OCI-LY7 (cell line): Measurements from ENCODE around the gene SLC9A3. TPM values are rescaled to one million over a fixed set of nuclear protein-coding genes. Genes with fewer than 3 reads are reported as not detected.

Experiments
- BruUV-seq: library from RNA; stranded (reverse); fragments of 400-500 nt; replicated peaks from 2 replicates; lab custom pipeline; 2021; lab: Mats Ljungman, UMichigan
- CTCF ChIA-PET: fragments of 300-600 bp; sonication (Branson Sonifier 250); formaldehyde crosslinking; loops from one replicate; lab custom pipeline; 2022; ENCODE audit warnings: antibody characterized with exemption; ENCODE audit not compliant: unreplicated experiment; lab: Charles Lee
- POLR2A ChIA-PET: fragments of 300-600 bp; sonication (Branson Sonifier 250); formaldehyde crosslinking; loops from one replicate; lab custom pipeline; 2022; ENCODE audit warnings: antibody characterized with exemption; lab: Charles Lee
- DNase-seq: peaks from one replicate; pipeline ENCODE4 v3.0.0-alpha.2; 2015; ENCODE audit warnings: low spot score
- H2AFZ ChIP-seq: fragments of 200-600 bp; sonication (generic), shearing (Covaris generic); 2 replicates; pipeline ENCODE4 v1.6.1; 2014; ENCODE audit warnings: mild to moderate bottlenecking, antibody characterized with exemption, low read length, moderate library complexity
- H3K27ac ChIP-seq: fragments of 200-600 bp; sonication (generic); 2 replicates; pipeline ENCODE4 v1.5.1; 2014; ENCODE audit warnings: mixed run types, low read depth, mild to moderate bottlenecking, moderate library complexity, low read length, inconsistent platforms; ENCODE audit not compliant: poor library complexity, severe bottlenecking
- H3K36me3 ChIP-seq: fragments of 200-600 bp; sonication (generic); 2 replicates; pipeline ENCODE4 v1.6.1; 2014; ENCODE audit warnings: mild to moderate bottlenecking, antibody characterized with exemption, low read length, moderate library complexity, mixed read lengths; ENCODE audit not compliant: insufficient read depth
- H3K4me1 ChIP-seq: fragments of 200-600 bp; sonication (generic); 2 replicates; pipeline ENCODE4 v1.5.1; 2014; ENCODE audit warnings: mild to moderate bottlenecking, low read length; ENCODE audit not compliant: insufficient read depth, poor library complexity, severe bottlenecking
- H3K4me2 ChIP-seq: fragments of 200-600 bp; sonication (generic); 2 replicates; pipeline ENCODE4 v1.6.1; 2014; ENCODE audit warnings: mild to moderate bottlenecking, low read length
- H3K4me3 ChIP-seq: fragments of 200-600 bp; sonication (generic); 2 replicates; pipeline ENCODE4 v1.5.1; 2014; ENCODE audit warnings: mild to moderate bottlenecking, low read depth, low read length; ENCODE audit not compliant: poor library complexity, severe bottlenecking
- H3K79me2 ChIP-seq: fragments of 200-600 bp; sonication (generic); 2 replicates; pipeline ENCODE4 v1.6.1; 2016; ENCODE audit warnings: low read depth, mild to moderate bottlenecking, low read length, moderate library complexity, mixed read lengths; ENCODE audit not compliant: insufficient read depth
- H3K9me2 ChIP-seq: fragments of 200-600 bp; sonication (generic); 2 replicates; pipeline ENCODE4 v1.6.1; 2016; ENCODE audit warnings: mild to moderate bottlenecking, low read length, mixed read lengths; ENCODE audit not compliant: insufficient read depth
- H3K9me3 ChIP-seq: fragments of 200-600 bp; sonication (generic); 2 replicates; pipeline ENCODE4 v1.6.1; 2014; ENCODE audit warnings: mild to moderate bottlenecking, mixed run types, low read length, mixed read lengths
- H4K20me1 ChIP-seq: fragments of 200-600 bp; sonication (generic); 2 replicates; pipeline ENCODE4 v1.6.1; 2014; ENCODE audit warnings: mild to moderate bottlenecking, antibody characterized with exemption, low read length, moderate library complexity, mixed read lengths; ENCODE audit not compliant: insufficient read depth
- CTCF ChIP-seq: fragments of 200-600 bp; sonication (generic); conservative IDR thresholded peaks from 2 replicates; pipeline ENCODE4 v1.5.1; 2014; ENCODE audit warnings: mild to moderate bottlenecking, antibody characterized with exemption, low read length, moderate library complexity, mixed read lengths
- EZH2phosphoT487 ChIP-seq: fragments of 200-600 bp; sonication (generic); IDR thresholded peaks from 2 replicates; pipeline ENCODE4 v1.6.1; 2018; ENCODE audit warnings: low read depth, borderline replicate concordance, mild to moderate bottlenecking, mixed run types, antibody characterized with exemption, low read length, moderate library complexity, mixed read lengths
- intact Hi-C: fragments of 100-400 bp; cut with micrococcal nuclease; formaldehyde crosslinking; loops from one replicate; pipeline ENCODE4 v1.10.0; 2022; ENCODE audit not compliant: unreplicated experiment
- total RNA-seq, 2 experiments: library from RNA; depleted of rRNA in 1 of 2; stranded (reverse); fragments of >200 nt in 1 of 2; shearing (Covaris generic) in 1 of 2; gene quantifications; 2 replicates each; pipeline ENCODE4 v1.2.3, GENCODE V29; 2014 to 2022

SLC9A3 gene
- total RNA-seq, 2 experiments from 2014 or later = 2.0 to 4.3 TPM

- DNase-seq = peak; percentile 90
- no peaks in the 10 kb centered on the region for H3K36me3 ChIP-seq
- CTCF ChIA-PET = no interaction called here
- no TSS peak for BruUV-seq
- TF ChIP-seq EZH2phosphoT487 (no peak), CTCF (no peak)
- peak overlapping the region; percentile 33 for H3K4me3 ChIP-seq
- H2AFZ ChIP-seq = peak overlapping the region; percentile 56; the same call in 1 of the 2 replicates
- no peaks in the 10 kb centered on the region for H3K9me2 ChIP-seq
- H3K9me3 ChIP-seq = no peaks in the 10 kb centered on the region
- no peaks in the 10 kb centered on the region for H4K20me1 ChIP-seq
- peak overlapping the region; percentile 71 for H3K4me2 ChIP-seq
- POLR2A ChIA-PET = interaction anchor here (1.9 kb wide), 1 partner anchor 14 kb away, joined by 7 read pairs; no protein-coding TSS in a partner anchor
- H3K4me1 ChIP-seq = peaks cover 16% of the 10 kb centered on the region
- H3K27ac ChIP-seq = peak overlapping the region; percentile 48
- H3K79me2 ChIP-seq = no peaks in the 10 kb centered on the region
- intact Hi-C loops = loop anchor here (1.0 kb wide), 1 partner anchor 68 kb away; the partner anchor contains the start of gene CEP72
Measured at GRCh38 chr5:543755-544674, 19.8 kb upstream of the SLC9A3 start.

GRCh38 chr5:543351-543750, 19.1 kb upstream of the SLC9A3 start:
- Histone ChIP-seq H3K27ac (peak overlapping the region; percentile 48), H3K9me3 (no peaks in the 10 kb centered on the region), H2AFZ (peak overlapping the region; percentile 56; the same call in 1 of the 2 replicates), H4K20me1 (no peaks in the 10 kb centered on the region), H3K4me1 (peaks cover 16% of the 10 kb centered on the region), H3K79me2 (no peaks in the 10 kb centered on the region), H3K4me3 (peak overlapping the region; percentile 33), H3K4me2 (peak overlapping the region; percentile 71), H3K36me3 (no peaks in the 10 kb centered on the region), H3K9me2 (no peaks in the 10 kb centered on the region)
- BruUV-seq = no TSS peak
- no peak for DNase-seq
- ChIA-PET CTCF (no interaction called here), POLR2A (interaction anchor here (0.6 to 1.9 kb wide), 2 partner anchors 13 to 20 kb away, joined by 5 to 7 read pairs; no protein-coding TSS in a partner anchor)
- intact Hi-C loops = no loop called here
- TF ChIP-seq EZH2phosphoT487 = no peak
- TF ChIP-seq CTCF = no peak
